ENCODE results near the gene EPDR1. TPM values are rescaled to one million over a fixed set of nuclear protein-coding genes. Genes with fewer than 3 reads are reported as not detected.

Gene EPDR1
- total RNA-seq, 1 experiment from 2014 or later, result 5.3 TPM

DNA sequence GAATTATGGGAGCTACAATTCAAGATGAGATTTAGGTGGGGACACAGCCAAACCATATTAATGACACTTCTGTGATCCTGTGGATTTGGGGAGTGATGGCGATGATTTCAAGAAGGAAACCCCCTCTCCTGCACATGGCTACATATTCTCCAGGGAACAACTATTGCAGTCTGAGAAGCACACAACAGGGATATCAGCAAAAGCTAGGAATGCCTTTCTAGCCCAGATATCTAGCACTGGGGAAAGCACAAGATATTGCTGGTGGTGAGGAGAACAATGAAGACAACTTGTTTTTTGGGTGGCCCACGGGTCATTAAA lies 24.3 kb downstream of the EPDR1 start:
- Mint-ChIP-seq H3K27ac (peak overlapping the region in 2 of 3 experiments; percentile 20 to 56; a peak in 2 of 7 replicates), H3K36me3 (ENCODE audit: insufficient read depth in 1 of 3, low read depth in 3 of 3) (no peaks in the 10 kb centered on the region), H3K4me3 (no peak overlapping the region), H3K4me1 (peaks cover 13 to 14% of the 10 kb centered on the region in 2 experiments), H3K27me3 (ENCODE audit: low read depth) (no peaks in the 10 kb centered on the region), H3K9me3 (no peaks in the 10 kb centered on the region)
- no peak overlapping the region for H2BK15ac ChIP-seq (ENCODE audit: low read depth, low read length)
- no peaks in the 10 kb centered on the region for H3K79me1 ChIP-seq (ENCODE audit: insufficient read depth, low read depth, low read length, poor library complexity, severe bottlenecking)
- no peak overlapping the region for H2BK120ac ChIP-seq (ENCODE audit: low read depth, low read length, poor library complexity, severe bottlenecking)
- no peak overlapping the region for H3K56ac ChIP-seq (ENCODE audit: insufficient read length, low read depth, low read length)
- WGBS (ENCODE audit: extremely low coverage, insufficient read length, low lambda C conversion rate), result no CpG with 5 or more reads among the region's 2 CpGs
- no peaks in the 10 kb centered on the region for H3K23me2 ChIP-seq (ENCODE audit: insufficient read length, low read depth, low read length, poor library complexity, severe bottlenecking)
- H3K18ac ChIP-seq (ENCODE audit: insufficient read length, low read depth, low read length), result no peak overlapping the region
- H2BK5ac ChIP-seq (ENCODE audit: insufficient read length, low read length), result no peak overlapping the region
- no peak overlapping the region for H3K4me2 ChIP-seq (ENCODE audit: insufficient read depth, insufficient read length, low read length)
- H3K9me3 ChIP-seq (ENCODE audit: control insufficient read depth, low read depth, low read length), result no peaks in the 10 kb centered on the region
- H3K14ac ChIP-seq (ENCODE audit: insufficient read depth, low read length), result no peak overlapping the region
- TF ChIP-seq, protein P1, sequence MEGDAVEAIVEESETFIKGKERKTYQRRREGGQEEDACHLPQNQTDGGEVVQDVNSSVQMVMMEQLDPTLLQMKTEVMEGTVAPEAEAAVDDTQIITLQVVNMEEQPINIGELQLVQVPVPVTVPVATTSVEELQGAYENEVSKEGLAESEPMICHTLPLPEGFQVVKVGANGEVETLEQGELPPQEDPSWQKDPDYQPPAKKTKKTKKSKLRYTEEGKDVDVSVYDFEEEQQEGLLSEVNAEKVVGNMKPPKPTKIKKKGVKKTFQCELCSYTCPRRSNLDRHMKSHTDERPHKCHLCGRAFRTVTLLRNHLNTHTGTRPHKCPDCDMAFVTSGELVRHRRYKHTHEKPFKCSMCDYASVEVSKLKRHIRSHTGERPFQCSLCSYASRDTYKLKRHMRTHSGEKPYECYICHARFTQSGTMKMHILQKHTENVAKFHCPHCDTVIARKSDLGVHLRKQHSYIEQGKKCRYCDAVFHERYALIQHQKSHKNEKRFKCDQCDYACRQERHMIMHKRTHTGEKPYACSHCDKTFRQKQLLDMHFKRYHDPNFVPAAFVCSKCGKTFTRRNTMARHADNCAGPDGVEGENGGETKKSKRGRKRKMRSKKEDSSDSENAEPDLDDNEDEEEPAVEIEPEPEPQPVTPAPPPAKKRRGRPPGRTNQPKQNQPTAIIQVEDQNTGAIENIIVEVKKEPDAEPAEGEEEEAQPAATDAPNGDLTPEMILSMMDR (conservative IDR thresholded peaks at IDR 0.05), result no peak
- no peak overlapping the region for H3K4ac ChIP-seq (ENCODE audit: low read depth, low read length)
- no peak overlapping the region for H2AK5ac ChIP-seq (ENCODE audit: insufficient read length, low read length)
- no peak for DNase-seq
- H2BK20ac ChIP-seq (ENCODE audit: low read depth, low read length, poor library complexity, severe bottlenecking), result no peak overlapping the region
- H3K4me1 ChIP-seq (ENCODE audit: insufficient read depth, low read length), result no peaks in the 10 kb centered on the region
- no peak overlapping the region for H3T11ph ChIP-seq (ENCODE audit: low read length)
- H4K20me1 ChIP-seq (ENCODE audit: control insufficient read depth, insufficient read depth, insufficient read length), result no peaks in the 10 kb centered on the region
- no peak overlapping the region for H4K5ac ChIP-seq (ENCODE audit: insufficient read length, low read depth, low read length)
- H3K79me2 ChIP-seq (ENCODE audit: insufficient read depth, low read length), result no peaks in the 10 kb centered on the region
- no peak overlapping the region for H3K27ac ChIP-seq (ENCODE audit: insufficient read length, low read depth, low read length)
- H3K9ac ChIP-seq (ENCODE audit: extremely low read depth, insufficient read length, low read length), result no peak overlapping the region
- H3K23ac ChIP-seq (ENCODE audit: insufficient read length, low read depth, low read length), result no peak overlapping the region
- no peak overlapping the region for H2AFZ ChIP-seq (ENCODE audit: low read length)
- no peak overlapping the region for H4K91ac ChIP-seq (ENCODE audit: insufficient read length, low read depth, low read length)
- no peak overlapping the region for H2BK12ac ChIP-seq (ENCODE audit: insufficient read length, low read depth, low read length)
- H4K8ac ChIP-seq (replicated peaks; ENCODE audit: insufficient read length, low read depth, low read length), result no peak overlapping the region
- no peaks in the 10 kb centered on the region for H3K27me3 ChIP-seq (ENCODE audit: insufficient read depth, low read length)

Measured in H9 (cell line).